ENCODE data around the gene ENTPD6.

ENTPD6 gene

GRCh38 chr20:25223765-25224720 lies 28.5 kb downstream of the ENTPD6 start:
- no peaks in the 10 kb centered on the region for H3K27me3 ChIP-seq (replicated peaks; ENCODE audit: control insufficient read depth, insufficient read depth, low read length)
- peaks cover 5% of the 10 kb centered on the region for H3K36me3 ChIP-seq (ENCODE audit: control insufficient read depth, insufficient read depth, low read length)
- TF ChIP-seq, protein P1, sequence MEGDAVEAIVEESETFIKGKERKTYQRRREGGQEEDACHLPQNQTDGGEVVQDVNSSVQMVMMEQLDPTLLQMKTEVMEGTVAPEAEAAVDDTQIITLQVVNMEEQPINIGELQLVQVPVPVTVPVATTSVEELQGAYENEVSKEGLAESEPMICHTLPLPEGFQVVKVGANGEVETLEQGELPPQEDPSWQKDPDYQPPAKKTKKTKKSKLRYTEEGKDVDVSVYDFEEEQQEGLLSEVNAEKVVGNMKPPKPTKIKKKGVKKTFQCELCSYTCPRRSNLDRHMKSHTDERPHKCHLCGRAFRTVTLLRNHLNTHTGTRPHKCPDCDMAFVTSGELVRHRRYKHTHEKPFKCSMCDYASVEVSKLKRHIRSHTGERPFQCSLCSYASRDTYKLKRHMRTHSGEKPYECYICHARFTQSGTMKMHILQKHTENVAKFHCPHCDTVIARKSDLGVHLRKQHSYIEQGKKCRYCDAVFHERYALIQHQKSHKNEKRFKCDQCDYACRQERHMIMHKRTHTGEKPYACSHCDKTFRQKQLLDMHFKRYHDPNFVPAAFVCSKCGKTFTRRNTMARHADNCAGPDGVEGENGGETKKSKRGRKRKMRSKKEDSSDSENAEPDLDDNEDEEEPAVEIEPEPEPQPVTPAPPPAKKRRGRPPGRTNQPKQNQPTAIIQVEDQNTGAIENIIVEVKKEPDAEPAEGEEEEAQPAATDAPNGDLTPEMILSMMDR (IDR thresholded peaks at IDR 0.05; ENCODE audit: insufficient read depth, low read length, poor library complexity, severe bottlenecking): no peak
- no peak overlapping the region for H3K4me3 ChIP-seq (replicated peaks; ENCODE audit: low read depth, low read length)
- no peak for DNase-seq (ENCODE audit: extremely low read depth, insufficient read length)

- H3K27me3 ChIP-seq (replicated peaks; ENCODE audit: control insufficient read depth, insufficient read depth, low read length): no peaks in the 10 kb centered on the region
- no peak for DNase-seq (ENCODE audit: extremely low read depth, insufficient read length)
- TF ChIP-seq, protein P1 (IDR thresholded peaks at IDR 0.05; ENCODE audit: insufficient read depth, low read length, poor library complexity, severe bottlenecking): no peak
- H3K4me3 ChIP-seq (replicated peaks; ENCODE audit: low read depth, low read length): no peak overlapping the region
- peaks cover 5% of the 10 kb centered on the region for H3K36me3 ChIP-seq (ENCODE audit: control insufficient read depth, insufficient read depth, low read length)
Measured at GRCh38 chr20:25224941-25225340, 29.4 kb downstream of the ENTPD6 start.

DNA sequence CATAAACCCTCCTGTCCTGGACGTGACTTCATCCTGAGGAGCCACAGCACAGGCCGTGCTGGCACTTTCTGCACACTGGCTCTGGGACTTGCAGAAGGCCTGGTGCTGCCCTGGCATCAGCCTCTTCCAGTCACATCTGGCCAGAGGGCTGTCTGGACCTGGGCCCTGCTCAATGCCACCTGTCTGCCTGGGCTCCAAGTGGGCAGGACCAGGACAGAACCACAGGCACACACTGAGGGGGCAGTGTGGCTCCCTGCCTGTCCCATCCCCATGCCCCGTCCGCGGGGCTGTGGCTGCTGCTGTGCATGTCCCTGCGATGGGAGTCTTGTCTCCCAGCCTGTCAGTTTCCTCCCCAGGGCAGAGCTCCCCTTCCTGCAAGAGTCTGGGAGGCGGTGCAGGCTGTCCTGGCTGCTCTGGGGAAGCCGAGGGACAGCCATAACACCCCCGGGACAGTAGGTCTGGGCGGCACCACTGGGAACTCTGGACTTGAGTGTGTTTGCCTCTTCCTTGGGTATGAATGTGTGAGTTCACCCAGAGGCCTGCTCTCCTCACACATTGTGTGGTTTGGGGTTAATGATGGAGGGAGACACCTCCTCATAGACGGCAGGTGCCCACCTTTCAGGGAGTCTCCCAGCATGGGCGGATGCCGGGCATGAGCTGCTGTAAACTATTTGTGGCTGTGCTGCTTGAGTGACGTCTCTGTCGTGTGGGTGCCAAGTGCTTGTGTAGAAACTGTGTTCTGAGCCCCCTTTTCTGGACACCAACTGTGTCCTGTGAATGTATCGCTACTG lies 30.3 kb downstream of the ENTPD6 start:
- Histone ChIP-seq H3K4me3 (replicated peaks; ENCODE audit: low read depth, low read length) (no peak overlapping the region), H3K27me3 (replicated peaks; ENCODE audit: control insufficient read depth, insufficient read depth, low read length) (no peaks in the 10 kb centered on the region), H3K36me3 (ENCODE audit: control insufficient read depth, insufficient read depth, low read length) (peaks cover 4% of the 10 kb centered on the region)
- DNase-seq (ENCODE audit: extremely low read depth, insufficient read length): no peak
- TF ChIP-seq, protein P1 (IDR thresholded peaks at IDR 0.05; ENCODE audit: insufficient read depth, low read length, poor library complexity, severe bottlenecking): no peak

GRCh38 chr20:25226433-25227316 lies 31.2 kb downstream of the ENTPD6 start:
- TF ChIP-seq, protein P1 (IDR thresholded peaks at IDR 0.05; ENCODE audit: insufficient read depth, low read length, poor library complexity, severe bottlenecking): no peak
- DNase-seq (ENCODE audit: extremely low read depth, insufficient read length): no peak
- no peaks in the 10 kb centered on the region for H3K27me3 ChIP-seq (replicated peaks; ENCODE audit: control insufficient read depth, insufficient read depth, low read length)

DNA sequence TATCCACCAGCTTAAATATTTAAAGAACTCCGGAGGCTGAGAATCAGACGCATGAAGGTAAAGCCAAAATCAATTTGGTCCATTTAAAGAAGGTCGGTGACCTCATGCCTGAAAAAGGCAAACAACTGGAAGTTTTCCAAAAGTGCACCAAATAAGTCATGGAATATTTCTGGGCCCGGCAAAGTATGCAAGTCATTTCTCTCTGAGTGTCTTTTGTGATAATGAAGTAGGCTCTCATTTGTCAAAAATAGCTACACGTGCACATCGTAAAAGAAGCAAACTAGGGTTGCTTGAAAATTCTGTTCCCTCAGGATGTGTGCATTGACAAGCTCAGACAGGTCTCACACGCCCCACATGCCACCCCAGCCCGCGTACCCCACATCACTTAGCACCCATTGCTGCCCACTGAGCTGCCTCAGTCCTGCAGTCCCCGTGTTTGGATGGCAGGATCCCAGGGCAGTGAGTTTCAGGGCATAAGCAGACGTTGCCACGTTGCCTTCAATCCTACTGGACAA lies 31.9 kb downstream of the ENTPD6 start:
- no peak for DNase-seq (ENCODE audit: extremely low read depth, insufficient read length)
- TF ChIP-seq, protein P1 (IDR thresholded peaks at IDR 0.05; ENCODE audit: insufficient read depth, low read length, poor library complexity, severe bottlenecking): no peak
- Histone ChIP-seq H3K36me3 (ENCODE audit: control insufficient read depth, insufficient read depth, low read length) (peaks cover 2% of the 10 kb centered on the region; the same call in 1 of the 2 replicates), H3K27me3 (replicated peaks; ENCODE audit: control insufficient read depth, insufficient read depth, low read length) (no peaks in the 10 kb centered on the region), H3K4me3 (replicated peaks; ENCODE audit: low read depth, low read length) (no peak overlapping the region)

More at GRCh38 chr20:25226433-25227316, 31.2 kb downstream of the ENTPD6 start:
- peaks cover 2% of the 10 kb centered on the region for H3K36me3 ChIP-seq (ENCODE audit: control insufficient read depth, insufficient read depth, low read length)
- H3K4me3 ChIP-seq (replicated peaks; ENCODE audit: low read depth, low read length): no peak overlapping the region
